Progenitor cell of endocrine pancreas (in vitro differentiated cells): ENCODE results near the gene OTULINL. TPM values are rescaled to one million over a fixed set of nuclear protein-coding genes. Genes with fewer than 3 reads are reported as not detected.
A peak's percentile ranks its signal among the peaks of the same experiment; 100 is the strongest.

ENCODE experiments used
- DNase-seq: peaks from one replicate; pipeline ENCODE4 v3.0.0; 2021; ENCODE audit warnings: low spot score; ENCODE audit not compliant: unreplicated experiment
- H3K27ac Mint-ChIP-seq: 2 replicates; pipeline ENCODE4 v1.8.0; 2021; ENCODE audit warnings: mild to moderate bottlenecking, moderate library complexity, mixed read lengths
- H3K27me3 Mint-ChIP-seq: 2 replicates; pipeline ENCODE4 v1.8.0; 2021; ENCODE audit warnings: mixed read lengths
- H3K36me3 Mint-ChIP-seq: 2 replicates; pipeline ENCODE4 v1.8.0; 2022; ENCODE audit warnings: mixed read lengths; ENCODE audit not compliant: insufficient read depth
- H3K4me1 Mint-ChIP-seq: 2 replicates; pipeline ENCODE4 v1.8.0; 2021; ENCODE audit warnings: low read depth, mixed read lengths
- H3K4me3 Mint-ChIP-seq: 2 replicates; pipeline ENCODE4 v1.8.0; 2021; ENCODE audit warnings: low read depth, mild to moderate bottlenecking, moderate library complexity, mixed read lengths
- H3K9me3 Mint-ChIP-seq: 2 replicates; pipeline ENCODE4 v1.8.0; 2021; ENCODE audit warnings: low read depth, mixed read lengths
- CTCF ChIP-seq: fragments of 200-600 bp; sonication (generic); IDR thresholded peaks from one replicate; pipeline ENCODE4 v1.5.0; 2021; ENCODE audit warnings: antibody characterized with exemption, mild to moderate bottlenecking; ENCODE audit not compliant: unreplicated experiment
- total RNA-seq: library from RNA; stranded (reverse); gene quantifications from 2 replicates; pipeline ENCODE4 v1.2.1, GENCODE V29; 2021

Gene OTULINL
- total RNA-seq, 1 donor from 2014 or later: 35.5 TPM

- no peaks in the 10 kb centered on the region for H3K27me3 Mint-ChIP-seq
- TF ChIP-seq CTCF: no peak
- no peak overlapping the region for H3K27ac Mint-ChIP-seq
- H3K9me3 Mint-ChIP-seq: no peaks in the 10 kb centered on the region
- H3K4me3 Mint-ChIP-seq: no peak overlapping the region
- H3K36me3 Mint-ChIP-seq: no peaks in the 10 kb centered on the region
- H3K4me1 Mint-ChIP-seq: no peaks in the 10 kb centered on the region
- DNase-seq: peak; percentile 47
Observed at GRCh38 chr5:14628346-14628745, 46.8 kb downstream of the OTULINL start.

- no peak overlapping the region for H3K4me3 Mint-ChIP-seq
- H3K4me1 Mint-ChIP-seq: no peaks in the 10 kb centered on the region
- no peaks in the 10 kb centered on the region for H3K9me3 Mint-ChIP-seq
- TF ChIP-seq CTCF: no peak
- no peaks in the 10 kb centered on the region for H3K36me3 Mint-ChIP-seq
- no peaks in the 10 kb centered on the region for H3K27me3 Mint-ChIP-seq
- no peak for DNase-seq
- H3K27ac Mint-ChIP-seq: no peak overlapping the region
Observed at GRCh38 chr5:14630671-14631070, 49.1 kb downstream of the OTULINL start.

- TF ChIP-seq CTCF: no peak
- H3K9me3 Mint-ChIP-seq: no peaks in the 10 kb centered on the region
- no peaks in the 10 kb centered on the region for H3K4me1 Mint-ChIP-seq
- no peaks in the 10 kb centered on the region for H3K36me3 Mint-ChIP-seq
- no peak overlapping the region for H3K27ac Mint-ChIP-seq
- no peak for DNase-seq
- peaks cover 5% of the 10 kb centered on the region for H3K27me3 Mint-ChIP-seq
- H3K4me3 Mint-ChIP-seq: no peak overlapping the region
Observed at GRCh38 chr5:14635656-14636055, 54.1 kb downstream of the OTULINL start.

- Mint-ChIP-seq H3K27me3 (peaks cover 8% of the 10 kb centered on the region), H3K4me1 (no peaks in the 10 kb centered on the region), H3K27ac (no peak overlapping the region), H3K36me3 (no peaks in the 10 kb centered on the region), H3K9me3 (peaks cover 4% of the 10 kb centered on the region), H3K4me3 (no peak overlapping the region)
- no peak for TF ChIP-seq CTCF
- DNase-seq: no peak
Observed at GRCh38 chr5:14640765-14641164, 59.2 kb downstream of the OTULINL start.

- H3K4me3 Mint-ChIP-seq: no peak overlapping the region
- no peak overlapping the region for H3K27ac Mint-ChIP-seq
- H3K4me1 Mint-ChIP-seq: peaks cover 1% of the 10 kb centered on the region
- no peaks in the 10 kb centered on the region for H3K36me3 Mint-ChIP-seq
- H3K27me3 Mint-ChIP-seq: peaks cover 17% of the 10 kb centered on the region
- no peak for TF ChIP-seq CTCF
- DNase-seq: no peak
- H3K9me3 Mint-ChIP-seq: peaks cover 4% of the 10 kb centered on the region
Observed at GRCh38 chr5:14644623-14645237, 63.1 kb downstream of the OTULINL start.
